CD4-positive, alpha-beta T cell (primary cell): ENCODE measurements around the gene PRDM16. TPM values are rescaled to one million over a fixed set of nuclear protein-coding genes. Genes with fewer than 3 reads are reported as not detected.

Experiments
- ATAC-seq: fragments of 200-7000 bp; cut with Tn5 transposase; one replicate; pipeline ENCODE4 v1.10.0; 2022; ENCODE audit warnings: mild to moderate bottlenecking; ENCODE audit not compliant: poor library complexity
- CTCF ChIA-PET: fragments of 350-600 bp; sonication (Branson Sonifier 250); formaldehyde crosslinking; loops from one replicate; lab custom pipeline; 2021; ENCODE audit warnings: antibody characterized with exemption, inconsistent platforms; lab: Charles Lee
- POLR2A ChIA-PET: fragments of 350-600 bp; sonication (Branson Sonifier 250); formaldehyde crosslinking; loops from one replicate; lab custom pipeline; 2021; ENCODE audit warnings: antibody characterized with exemption, inconsistent platforms; lab: Charles Lee
- DNase-seq, 14 experiments: peaks; one replicate each; pipeline ENCODE4 v3.0.0-alpha.2; 2013 to 2020; ENCODE audit warnings: mixed read lengths in 2 of 14
- H3K27ac ChIP-seq, 2 donors: one replicate each; pipeline versions ENCODE4 v1.5.1 to v1.7.0; 2013; ENCODE audit warnings: low read length in 2 of 2, low read depth in 1 of 2, mild to moderate bottlenecking in 1 of 2
- H3K27me3 ChIP-seq, 2 experiments: 1 replicate in 1 of 2; 2 replicates in 1 of 2; pipeline versions ENCODE4 v1.6.1 to v1.7.0; 2013; ENCODE audit warnings: low read length in 2 of 2, control low read depth in 1 of 2, mild to moderate bottlenecking in 1 of 2, moderate library complexity in 1 of 2; ENCODE audit not compliant: insufficient read depth in 2 of 2, control insufficient read depth in 1 of 2
- H3K36me3 ChIP-seq: one replicate; pipeline ENCODE4 v1.6.1; 2013; ENCODE audit warnings: low read length, control low read depth; ENCODE audit not compliant: insufficient read depth
- H3K4me1 ChIP-seq: one replicate; pipeline ENCODE4 v1.6.1; 2013; ENCODE audit warnings: low read length, control low read depth; ENCODE audit not compliant: insufficient read depth
- H3K4me3 ChIP-seq: one replicate; pipeline ENCODE4 v1.5.1; 2013; ENCODE audit warnings: mild to moderate bottlenecking, low read length, moderate library complexity
- H3K9me3 ChIP-seq, 2 experiments: 1 replicate in 1 of 2; 2 replicates in 1 of 2; pipeline versions ENCODE4 v1.6.1 to v1.7.0; 2013; ENCODE audit warnings: low read length in 2 of 2, mild to moderate bottlenecking in 2 of 2, control low read depth in 1 of 2, moderate library complexity in 1 of 2; ENCODE audit not compliant: control insufficient read depth in 1 of 2, insufficient read depth in 1 of 2
- H3K27ac Mint-ChIP-seq: one replicate; pipeline ENCODE4 v1.8.0; 2020; ENCODE audit warnings: mixed read lengths
- H3K27me3 Mint-ChIP-seq: one replicate; pipeline ENCODE4 v1.8.0; 2021; ENCODE audit warnings: mixed read lengths
- H3K36me3 Mint-ChIP-seq: one replicate; pipeline ENCODE4 v1.8.0; 2021; ENCODE audit warnings: low read depth, mixed read lengths
- H3K4me1 Mint-ChIP-seq: one replicate; pipeline ENCODE4 v1.8.0; 2021; ENCODE audit warnings: low read depth, mixed read lengths
- H3K4me3 Mint-ChIP-seq: one replicate; pipeline ENCODE4 v1.8.0; 2020; ENCODE audit warnings: mild to moderate bottlenecking, mixed read lengths
- H3K9me3 Mint-ChIP-seq: one replicate; pipeline ENCODE4 v1.8.0; 2020; ENCODE audit warnings: mixed read lengths
- CTCF ChIP-seq: fragments of 200-600 bp; IDR thresholded peaks from one replicate; pipeline ENCODE4 v1.8.0; 2022; ENCODE audit warnings: antibody characterized with exemption, mild to moderate bottlenecking
- intact Hi-C, 2 experiments: fragments of 100-400 bp; cut with DNase I in 1 of 2; cut with micrococcal nuclease in 1 of 2; formaldehyde crosslinking; loops; one replicate each; pipeline versions ENCODE4 v1.15.1 to v1.9.0; 2023 to 2025; cut with DNase I, micrococcal nuclease
- total RNA-seq, 174 experiments: library from RNA in 2 of 174; stranded (reverse) in 2 of 174; gene quantifications; one replicate each; pipeline ENCODE4 v1.2.3 and lab custom pipeline; 2021 to 2026

The PRDM16 gene
- total RNA-seq, 2 experiments from 2014 or later = not detected

DNA sequence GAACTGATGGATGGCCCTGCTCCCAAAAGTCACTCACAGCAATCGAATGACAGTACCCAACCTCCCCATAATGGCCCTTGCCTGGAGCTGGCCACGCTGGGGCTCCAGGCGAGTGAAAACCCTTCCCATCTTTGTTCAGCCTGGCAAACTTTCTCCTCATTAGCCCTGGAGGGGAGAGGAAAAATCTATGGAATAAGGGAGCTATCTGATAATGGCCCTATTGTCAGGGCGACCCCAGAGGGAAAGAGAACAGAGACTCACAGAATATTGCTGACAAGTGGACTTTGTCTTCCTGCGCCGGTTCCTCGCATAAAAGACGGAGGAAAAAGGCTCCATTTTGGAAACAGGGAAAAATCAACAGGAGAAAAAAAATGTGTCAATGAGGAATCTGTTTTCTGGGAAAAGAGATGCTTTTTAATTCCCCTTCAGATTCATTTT is 372.4 kb downstream of the PRDM16 start:
- H3K36me3 ChIP-seq = no peaks in the 10 kb centered on the region
- intact Hi-C loops = no loop called here
- TF ChIP-seq CTCF = no peak
- ChIA-PET POLR2A (no interaction called here), CTCF (no interaction called here)
- H3K27ac Mint-ChIP-seq = no peak overlapping the region
- no peak overlapping the region for H3K4me3 Mint-ChIP-seq
- no peaks in the 10 kb centered on the region for H3K36me3 Mint-ChIP-seq
- no peaks in the 10 kb centered on the region for H3K9me3 Mint-ChIP-seq
- peaks cover 3 to 11% of the 10 kb centered on the region in 2 experiments for H3K27me3 ChIP-seq
- no peak overlapping the region for H3K4me3 ChIP-seq
- ATAC-seq = no peak
- no peak overlapping the region for H3K27ac ChIP-seq
- H3K27me3 Mint-ChIP-seq = peaks cover 11% of the 10 kb centered on the region
- no peaks in the 10 kb centered on the region for H3K4me1 Mint-ChIP-seq
- no peak for DNase-seq
- H3K9me3 ChIP-seq = peaks cover 0 to 15% of the 10 kb centered on the region in 2 experiments
- H3K4me1 ChIP-seq = no peaks in the 10 kb centered on the region

- Mint-ChIP-seq H3K4me3 (no peak overlapping the region), H3K36me3 (no peaks in the 10 kb centered on the region), H3K4me1 (no peaks in the 10 kb centered on the region), H3K27me3 (peaks cover 11% of the 10 kb centered on the region), H3K27ac (no peak overlapping the region), H3K9me3 (no peaks in the 10 kb centered on the region)
- ATAC-seq = no peak
- Histone ChIP-seq H3K4me1 (no peaks in the 10 kb centered on the region), H3K9me3 (peaks cover 0 to 18% of the 10 kb centered on the region in 2 experiments), H3K27ac (no peak overlapping the region), H3K4me3 (no peak overlapping the region), H3K27me3 (peaks cover 3 to 11% of the 10 kb centered on the region in 2 experiments), H3K36me3 (no peaks in the 10 kb centered on the region)
- ChIA-PET CTCF (no interaction called here), POLR2A (no interaction called here)
- no peak for TF ChIP-seq CTCF
- intact Hi-C loops = no loop called here
- DNase-seq = no peak
Observed at GRCh38 chr1:3441880-3442279, 372.9 kb downstream of the PRDM16 start.

DNA sequence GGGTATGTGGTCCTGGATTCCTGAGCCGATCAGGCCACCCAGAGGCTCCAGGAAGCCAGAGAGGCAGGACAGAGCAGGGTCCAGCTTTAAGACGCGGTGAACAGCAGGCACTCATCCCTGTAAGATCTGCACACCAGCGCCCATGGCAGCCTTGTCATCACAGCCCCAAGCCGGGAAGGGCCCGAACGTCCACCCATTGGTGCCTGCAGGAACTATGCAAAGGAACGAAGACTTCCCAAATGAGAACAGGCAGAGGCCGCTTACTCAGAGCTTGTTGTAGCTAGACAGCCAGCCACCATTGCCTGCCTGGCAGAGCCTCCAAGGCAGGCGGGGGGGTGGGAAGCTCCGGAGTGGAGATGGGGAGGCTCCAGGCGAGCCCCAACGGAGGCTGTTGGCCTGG is 373.3 kb downstream of the PRDM16 start:
- ChIA-PET POLR2A (no interaction called here), CTCF (no interaction called here)
- no peak for DNase-seq
- H3K27me3 ChIP-seq = peaks cover 3 to 11% of the 10 kb centered on the region in 2 experiments
- no peaks in the 10 kb centered on the region for H3K4me1 Mint-ChIP-seq
- no peaks in the 10 kb centered on the region for H3K9me3 Mint-ChIP-seq
- H3K27ac ChIP-seq = no peak overlapping the region
- H3K4me3 ChIP-seq = no peak overlapping the region
- no peaks in the 10 kb centered on the region for H3K36me3 ChIP-seq
- H3K4me1 ChIP-seq = no peaks in the 10 kb centered on the region
- H3K9me3 ChIP-seq = peaks cover 0 to 18% of the 10 kb centered on the region in 2 experiments
- intact Hi-C loops = no loop called here
- no peaks in the 10 kb centered on the region for H3K36me3 Mint-ChIP-seq
- TF ChIP-seq CTCF = no peak
- H3K4me3 Mint-ChIP-seq = no peak overlapping the region
- ATAC-seq = no peak
- peaks cover 11% of the 10 kb centered on the region for H3K27me3 Mint-ChIP-seq
- no peak overlapping the region for H3K27ac Mint-ChIP-seq
